Measurements from ENCODE around the gene TBXAS1.
A peak's percentile ranks its signal among the peaks of the same experiment; 100 is the strongest.
"Not testable (repeated sequence)": the region's sequence is repeated elsewhere in the genome, so short reads cannot be mapped to it uniquely, and the experiment has no call there.

TBXAS1 gene

GRCh38 chr7:139893999-139894398, 64.9 kb downstream of the TBXAS1 start:
- no peak for DNase-seq

- DNase-seq: no peak
These were observed 66.2 kb downstream of the TBXAS1 start for GRCh38 chr7:139895141-139895829.

- DNase-seq: no peak
These were observed 67.2 kb downstream of the TBXAS1 start for GRCh38 chr7:139896288-139896687.

GRCh38 chr7:139896831-139897230, 67.8 kb downstream of the TBXAS1 start:
- DNase-seq: no peak

- no peak for DNase-seq
These were observed 68.5 kb downstream of the TBXAS1 start for GRCh38 chr7:139897422-139898090.

- DNase-seq: no peak
These were observed 69.4 kb downstream of the TBXAS1 start for GRCh38 chr7:139898483-139898882.

- no peak for DNase-seq
These were observed 70.4 kb downstream of the TBXAS1 start for GRCh38 chr7:139899328-139899955.

GRCh38 chr7:139900326-139900725, 71.3 kb downstream of the TBXAS1 start:
- no peak for DNase-seq

- peak; percentile 84 for DNase-seq
These were observed 72.2 kb downstream of the TBXAS1 start for GRCh38 chr7:139901056-139901795.

- peak; percentile 91 for DNase-seq
These were observed 72.8 kb downstream of the TBXAS1 start for GRCh38 chr7:139901901-139902300.

GRCh38 chr7:139902436-139903102, 73.5 kb downstream of the TBXAS1 start:
- no peak for DNase-seq

- not testable (repeated sequence) for DNase-seq
These were observed 74.0 kb downstream of the TBXAS1 start for GRCh38 chr7:139903103-139903477.

GRCh38 chr7:139906879-139907278, 77.8 kb downstream of the TBXAS1 start:
- DNase-seq: peak; percentile 8

- peak; percentile 66 for DNase-seq
These were observed 79.7 kb downstream of the TBXAS1 start for GRCh38 chr7:139908792-139909191.

- DNase-seq: no peak
These were observed 80.5 kb downstream of the TBXAS1 start for GRCh38 chr7:139909379-139910050.

- no peak for DNase-seq
These were observed 84.2 kb downstream of the TBXAS1 start for GRCh38 chr7:139913021-139913844.

GRCh38 chr7:139913845-139914135, 84.7 kb downstream of the TBXAS1 start:
- DNase-seq: no peak

- peak; percentile 60 for DNase-seq
These were observed 85.5 kb downstream of the TBXAS1 start for GRCh38 chr7:139914306-139915267.

- no peak for DNase-seq
These were observed 86.3 kb downstream of the TBXAS1 start for GRCh38 chr7:139915268-139915863.

Data from OCI-M1 (cell line).